Astrocyte of the cerebellum (primary cell): Measurements from ENCODE around the gene B4GALT6.

Experiments used
- DNase-seq: peaks from one replicate; pipeline ENCODE4 v3.0.0-alpha.2; 2011; ENCODE audit warnings: low read depth
- H3K4me3 ChIP-seq: 2 replicates; pipeline ENCODE4 v1.5.1; 2011; ENCODE audit warnings: mild to moderate bottlenecking, low read depth, low read length, moderate library complexity
- CTCF ChIP-seq: IDR thresholded peaks from 2 replicates; pipeline ENCODE4 v1.5.1; 2012; ENCODE audit warnings: low read length, low read depth, moderate library complexity, mild to moderate bottlenecking; ENCODE audit errors: missing control alignments
- in situ Hi-C: cut with HindIII; loops from 2 replicates; pipeline ENCODE4 v1.10.0; 2017; ENCODE audit warnings: low sequenced_read_pairs

B4GALT6 gene

GRCh38 chr18:31649978-31650719, 34.2 kb downstream of the B4GALT6 start:
- no peak overlapping the region for H3K4me3 ChIP-seq
- no peak for TF ChIP-seq CTCF
- in situ Hi-C loops: no loop called here
- DNase-seq: no peak

GRCh38 chr18:31649449-31649848, 34.9 kb downstream of the B4GALT6 start:
- in situ Hi-C loops: no loop called here
- no peak for TF ChIP-seq CTCF
- DNase-seq: no peak
- H3K4me3 ChIP-seq: no peak overlapping the region

GRCh38 chr18:31648966-31649429, 35.4 kb downstream of the B4GALT6 start:
- DNase-seq: no peak
- no peak for TF ChIP-seq CTCF
- in situ Hi-C loops: no loop called here
- no peak overlapping the region for H3K4me3 ChIP-seq

GRCh38 chr18:31648458-31648857, 35.9 kb downstream of the B4GALT6 start:
- in situ Hi-C loops: no loop called here
- DNase-seq: no peak
- H3K4me3 ChIP-seq: no peak overlapping the region
- TF ChIP-seq CTCF: no peak

GRCh38 chr18:31647127-31647753, 37.1 kb downstream of the B4GALT6 start:
- no peak for TF ChIP-seq CTCF
- H3K4me3 ChIP-seq: no peak overlapping the region
- DNase-seq: no peak
- in situ Hi-C loops: no loop called here

- DNase-seq: no peak
- no peak overlapping the region for H3K4me3 ChIP-seq
- in situ Hi-C loops: no loop called here
- TF ChIP-seq CTCF: no peak
Observed at GRCh38 chr18:31646332-31647126, 37.9 kb downstream of the B4GALT6 start.
